HCT116 (cell line): ENCODE results near the gene ZBTB21.

Source experiments
- CTCF ChIP-seq, 3 experiments: fragments of 200-600 bp in 1 of 3; sonication (generic) in 1 of 3; IDR thresholded peaks in 2 of 3; conservative IDR thresholded peaks in 1 of 3; 2 replicates each; pipeline ENCODE4 v1.5.1; 2012 to 2017; ENCODE audit warnings: low read depth in 2 of 3, low read length in 2 of 3, antibody characterized with exemption in 1 of 3, borderline replicate concordance in 1 of 3, control low read depth in 1 of 3, mild to moderate bottlenecking in 1 of 3, mixed read lengths in 1 of 3, mixed run types in 1 of 3, moderate library complexity in 1 of 3; ENCODE audit not compliant: insufficient read depth in 1 of 3
- EGR1 ChIP-seq: IDR thresholded peaks from 2 replicates; pipeline ENCODE4 v1.6.1; 2012; ENCODE audit warnings: low read depth
- EZH2 ChIP-seq: fragments of 200-600 bp; sonication (generic); IDR thresholded peaks from 2 replicates; pipeline ENCODE4 v1.6.1; 2017; ENCODE audit warnings: antibody characterized with exemption, mixed run types
- FOSL1 ChIP-seq: IDR thresholded peaks from 2 replicates; pipeline ENCODE4 v1.6.1; 2012; ENCODE audit warnings: low read depth
- SP1 ChIP-seq: IDR thresholded peaks from 2 replicates; pipeline ENCODE4 v1.6.1; 2012; ENCODE audit warnings: low read depth
- YY1 ChIP-seq: IDR thresholded peaks from 2 replicates; pipeline ENCODE4 v1.6.1; 2011; ENCODE audit warnings: low read length, low read depth, moderate library complexity, mild to moderate bottlenecking; ENCODE audit not compliant: insufficient replicate concordance; ENCODE audit errors: extremely low read depth
- ZFX ChIP-seq: fragments of 450-650 bp; IDR thresholded peaks from 2 replicates; pipeline ENCODE4 v1.6.1; 2017

- TF ChIP-seq EGR1 (no peak), SP1 (no peak), FOSL1 (no peak), ZFX (no peak), YY1 (no peak), EZH2 (no peak), CTCF (IDR thresholded peaks at IDR 0.05 in 2 of 3, conservative IDR thresholded peaks at IDR 0.05 in 1 of 3; ENCODE audit: borderline replicate concordance in 1 of 3, insufficient read depth in 1 of 3, low read depth in 2 of 3, low read length in 2 of 3) (no peak)
Observed at GRCh38 chr21:41961753-41962152, 48.4 kb downstream of the ZBTB21 start.
